ENCODE data around the gene MDFI.

MDFI gene

GRCh38 chr6:41645007-41645618, 6.8 kb downstream of the MDFI start:
- DNase-seq (ENCODE audit: insufficient read length) (no peak), FAIRE-seq (no peak)
- no peak for TF ChIP-seq TAF1 (IDR thresholded peaks at IDR 0.05; ENCODE audit: borderline replicate concordance, low read depth, low read length)
- no peak for TF ChIP-seq POLR2A (IDR thresholded peaks at IDR 0.05; ENCODE audit: low read depth, low read length)
- no peak for TF ChIP-seq POLR2AphosphoS5 (IDR thresholded peaks at IDR 0.05; ENCODE audit: low read depth, low read length)

- no peak for DNase-seq (ENCODE audit: insufficient read length)
- TF ChIP-seq TAF1 (IDR thresholded peaks at IDR 0.05; ENCODE audit: borderline replicate concordance, low read depth, low read length) (no peak), POLR2AphosphoS5 (IDR thresholded peaks at IDR 0.05; ENCODE audit: low read depth, low read length) (no peak), POLR2A (IDR thresholded peaks at IDR 0.05; ENCODE audit: low read depth, low read length) (no peak)
- no peak for FAIRE-seq
Observed at GRCh38 chr6:41646026-41646795, 7.9 kb downstream of the MDFI start.

GRCh38 chr6:41647061-41647511, 8.8 kb downstream of the MDFI start:
- no peak for FAIRE-seq
- TF ChIP-seq POLR2AphosphoS5 (IDR thresholded peaks at IDR 0.05; ENCODE audit: low read depth, low read length) = no peak
- no peak for TF ChIP-seq POLR2A (IDR thresholded peaks at IDR 0.05; ENCODE audit: low read depth, low read length)
- no peak for TF ChIP-seq TAF1 (IDR thresholded peaks at IDR 0.05; ENCODE audit: borderline replicate concordance, low read depth, low read length)
- no peak for DNase-seq (ENCODE audit: insufficient read length)

- no peak for DNase-seq (ENCODE audit: insufficient read length)
- no peak for TF ChIP-seq TAF1 (IDR thresholded peaks at IDR 0.05; ENCODE audit: borderline replicate concordance, low read depth, low read length)
- no peak for TF ChIP-seq POLR2A (IDR thresholded peaks at IDR 0.05; ENCODE audit: low read depth, low read length)
- no peak for TF ChIP-seq POLR2AphosphoS5 (IDR thresholded peaks at IDR 0.05; ENCODE audit: low read depth, low read length)
- FAIRE-seq = no peak
Observed at GRCh38 chr6:41648070-41648585, 9.9 kb downstream of the MDFI start.

- FAIRE-seq (no peak), DNase-seq (ENCODE audit: insufficient read length) (no peak)
- no peak for TF ChIP-seq POLR2A (IDR thresholded peaks at IDR 0.05; ENCODE audit: low read depth, low read length)
- no peak for TF ChIP-seq POLR2AphosphoS5 (IDR thresholded peaks at IDR 0.05; ENCODE audit: low read depth, low read length)
- no peak for TF ChIP-seq TAF1 (IDR thresholded peaks at IDR 0.05; ENCODE audit: borderline replicate concordance, low read depth, low read length)
Observed at GRCh38 chr6:41648921-41649320, 10.7 kb downstream of the MDFI start.

- FAIRE-seq (no peak), DNase-seq (ENCODE audit: insufficient read length) (no peak)
- TF ChIP-seq TAF1 (IDR thresholded peaks at IDR 0.05; ENCODE audit: borderline replicate concordance, low read depth, low read length) (no peak), POLR2AphosphoS5 (IDR thresholded peaks at IDR 0.05; ENCODE audit: low read depth, low read length) (no peak), POLR2A (IDR thresholded peaks at IDR 0.05; ENCODE audit: low read depth, low read length) (no peak)
Observed at GRCh38 chr6:41649596-41649995, 11.3 kb downstream of the MDFI start.

- FAIRE-seq (no peak), DNase-seq (ENCODE audit: insufficient read length) (no peak)
- no peak for TF ChIP-seq POLR2A (IDR thresholded peaks at IDR 0.05; ENCODE audit: low read depth, low read length)
- TF ChIP-seq POLR2AphosphoS5 (IDR thresholded peaks at IDR 0.05; ENCODE audit: low read depth, low read length) = no peak
- TF ChIP-seq TAF1 (IDR thresholded peaks at IDR 0.05; ENCODE audit: borderline replicate concordance, low read depth, low read length) = no peak
Observed at GRCh38 chr6:41650120-41650519, 11.9 kb downstream of the MDFI start.

GRCh38 chr6:41651246-41651961, 13.1 kb downstream of the MDFI start:
- FAIRE-seq (no peak), DNase-seq (ENCODE audit: insufficient read length) (no peak)
- no peak for TF ChIP-seq TAF1 (IDR thresholded peaks at IDR 0.05; ENCODE audit: borderline replicate concordance, low read depth, low read length)
- no peak for TF ChIP-seq POLR2AphosphoS5 (IDR thresholded peaks at IDR 0.05; ENCODE audit: low read depth, low read length)
- no peak for TF ChIP-seq POLR2A (IDR thresholded peaks at IDR 0.05; ENCODE audit: low read depth, low read length)

- TF ChIP-seq POLR2AphosphoS5 (IDR thresholded peaks at IDR 0.05; ENCODE audit: low read depth, low read length) = no peak
- FAIRE-seq (no peak), DNase-seq (ENCODE audit: insufficient read length) (no peak)
Observed at GRCh38 chr6:41651962-41652657, 13.8 kb downstream of the MDFI start.

- no peak for TF ChIP-seq POLR2A (IDR thresholded peaks at IDR 0.05; ENCODE audit: low read depth, low read length)
- TF ChIP-seq POLR2AphosphoS5 (IDR thresholded peaks at IDR 0.05; ENCODE audit: low read depth, low read length) = no peak
- TF ChIP-seq TAF1 (IDR thresholded peaks at IDR 0.05; ENCODE audit: borderline replicate concordance, low read depth, low read length) = no peak
- FAIRE-seq (no peak), DNase-seq (ENCODE audit: insufficient read length) (no peak)
Observed at GRCh38 chr6:41652866-41653652, 14.8 kb downstream of the MDFI start.
